ENCODE measurements around the gene PIP5K1B.

Gene PIP5K1B

DNA sequence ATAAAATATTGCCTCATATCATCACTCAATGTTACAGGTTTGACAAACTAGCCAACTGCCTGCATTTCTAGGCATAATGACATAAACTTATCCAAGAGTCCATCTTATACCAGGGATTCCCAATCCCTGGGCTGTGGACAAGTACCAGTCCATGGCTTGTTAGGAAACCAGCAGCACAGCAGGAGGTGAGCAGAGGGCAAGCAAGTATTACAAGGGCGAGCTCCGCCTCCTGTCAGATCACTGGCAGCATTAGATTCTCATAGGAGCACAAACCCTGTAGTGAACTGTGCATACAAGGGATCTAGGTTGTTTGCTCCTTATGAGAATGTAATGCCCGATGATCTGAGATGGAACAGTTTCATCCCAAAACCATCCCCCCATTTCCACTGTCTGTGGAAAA, 164.0 kb downstream of the PIP5K1B start:
- no peak for DNase-seq

DNA sequence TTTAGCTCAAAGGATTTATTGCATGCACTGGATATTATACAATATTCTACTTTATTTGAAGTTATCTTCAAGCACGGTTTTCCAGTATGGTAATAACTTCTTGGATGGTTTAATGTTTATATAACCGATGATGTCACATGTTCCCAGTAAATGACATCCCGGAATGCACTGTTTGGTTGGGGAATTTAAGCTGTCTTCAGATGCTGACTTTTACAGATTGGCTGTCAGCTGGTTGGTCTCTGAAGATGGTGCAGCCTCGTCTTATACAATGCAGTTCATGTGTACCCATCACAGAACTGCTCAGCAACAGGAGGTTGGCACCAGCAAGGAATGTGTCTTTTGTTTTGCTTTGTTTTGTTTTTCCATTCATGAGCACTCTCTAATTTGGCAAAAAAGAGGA, 165.0 kb downstream of the PIP5K1B start:
- no peak for DNase-seq

DNA sequence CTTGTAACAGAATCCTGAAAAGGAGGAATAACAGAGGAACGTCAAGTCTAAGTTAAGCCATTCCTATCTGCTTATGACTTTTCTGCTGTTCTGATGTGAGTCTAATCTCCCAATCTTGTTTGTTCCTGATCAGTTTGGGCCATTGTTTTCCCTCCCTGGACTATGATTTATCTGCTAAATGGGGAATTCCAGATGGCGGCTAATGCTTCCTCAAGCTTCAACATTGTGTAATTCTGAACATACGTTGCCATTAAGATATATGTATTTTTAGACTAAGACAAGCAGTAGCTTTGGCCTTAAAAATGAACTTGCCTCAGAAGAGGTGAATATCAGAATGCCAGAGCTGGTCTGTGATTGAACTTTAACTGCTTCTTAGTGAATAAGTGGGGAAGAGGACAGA, 166.2 kb downstream of the PIP5K1B start:
- no peak for DNase-seq

DNA sequence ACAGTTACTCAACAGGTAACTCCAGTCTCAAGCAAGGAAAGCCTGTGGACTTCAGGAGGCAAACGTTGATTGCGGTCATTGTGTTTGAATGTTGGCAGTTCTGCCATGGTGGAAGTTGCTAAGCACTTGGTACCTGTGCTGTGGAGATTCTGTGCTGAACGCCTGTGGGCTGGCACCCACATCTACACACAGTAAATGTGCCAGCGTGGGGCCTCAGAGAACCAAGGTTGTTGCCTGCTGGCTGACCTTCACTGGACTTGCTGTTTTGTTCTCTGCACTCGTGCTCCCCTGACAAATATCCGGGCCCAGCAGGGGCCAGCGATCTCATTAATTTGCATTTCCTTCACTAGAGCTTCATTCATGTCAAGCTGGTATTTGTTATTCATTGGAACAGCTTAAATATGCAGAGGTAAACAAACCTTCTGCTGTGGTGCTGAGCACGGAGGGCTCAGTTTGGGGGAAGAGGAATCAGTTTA, 167.0 kb downstream of the PIP5K1B start:
- no peak for DNase-seq

DNA sequence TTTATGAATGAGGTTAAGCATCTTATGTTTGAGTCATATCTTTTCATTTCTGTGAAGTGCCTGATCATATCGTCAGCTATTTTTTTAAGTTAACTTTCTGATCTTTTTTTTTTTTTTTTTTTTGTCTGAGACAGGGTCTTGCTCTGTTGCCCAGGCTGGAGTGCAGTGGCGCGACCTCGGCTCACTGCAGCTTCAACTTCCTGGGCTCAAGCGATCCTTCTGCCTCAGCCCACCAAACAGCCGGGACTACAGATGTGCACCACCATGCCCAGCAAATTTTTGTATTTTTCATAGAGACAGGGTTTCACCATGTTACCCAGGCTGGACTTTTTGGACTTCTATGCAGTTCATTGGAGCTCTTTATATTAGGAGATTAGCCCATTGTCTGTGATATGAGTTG, 168.1 kb downstream of the PIP5K1B start:
- no peak for DNase-seq

DNA sequence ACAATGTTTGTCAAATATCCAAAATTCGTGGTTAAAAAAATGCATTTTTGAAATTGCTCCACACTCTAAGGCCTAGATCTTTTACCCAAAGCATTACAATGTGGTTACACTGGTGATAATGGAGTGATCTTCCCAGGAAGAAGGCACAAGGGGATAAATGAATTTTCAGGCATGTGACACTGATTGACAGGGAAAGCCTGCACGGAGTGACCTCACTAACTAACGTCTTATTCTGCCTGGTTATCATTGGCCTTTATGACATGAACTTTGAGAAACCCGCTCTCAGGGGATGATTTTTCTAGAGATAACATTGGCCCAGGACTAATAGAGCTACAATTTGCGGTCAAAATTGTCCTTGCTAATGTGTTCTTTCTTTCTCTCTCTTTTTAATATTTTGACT, 171.2 kb downstream of the PIP5K1B start:
- no peak for DNase-seq

DNA sequence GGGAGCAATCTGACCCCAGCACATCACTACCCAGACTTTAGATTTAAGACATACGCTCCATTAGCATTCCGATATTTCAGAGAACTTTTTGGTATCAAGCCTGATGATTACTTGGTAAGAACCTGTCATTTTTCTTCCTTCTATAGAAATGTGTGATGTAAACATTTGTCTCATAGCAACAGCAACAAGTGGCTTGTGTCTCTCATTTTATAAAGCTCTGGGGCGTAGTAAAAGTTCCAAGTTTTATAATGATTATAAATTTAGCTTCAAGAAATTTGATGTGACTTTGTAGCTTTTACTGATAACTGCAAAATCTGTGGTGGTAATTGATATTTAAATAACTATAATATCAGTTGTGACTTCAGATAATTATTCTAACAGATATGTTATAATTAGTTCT, 171.6 kb downstream of the PIP5K1B start:
- DNase-seq: no peak

DNA sequence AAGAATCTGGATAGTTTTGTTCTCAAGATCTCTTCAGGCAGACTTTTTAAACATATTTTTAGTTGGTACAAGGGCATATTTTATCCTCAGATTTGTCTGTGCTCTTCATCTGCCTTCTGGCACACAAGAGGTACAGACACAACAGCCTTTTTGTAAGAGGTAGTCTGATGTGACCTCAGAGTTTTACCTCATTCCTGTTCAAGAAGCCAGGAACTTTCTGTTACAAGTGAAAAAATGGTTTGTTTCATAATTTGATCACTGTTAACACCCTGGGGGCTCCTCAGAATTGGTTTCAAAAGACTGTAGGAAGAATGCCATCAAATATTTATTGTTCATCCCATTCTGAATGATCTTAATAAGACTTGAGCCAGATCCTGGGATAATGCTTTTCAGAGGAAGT, 172.2 kb downstream of the PIP5K1B start:
- no peak for DNase-seq

DNA sequence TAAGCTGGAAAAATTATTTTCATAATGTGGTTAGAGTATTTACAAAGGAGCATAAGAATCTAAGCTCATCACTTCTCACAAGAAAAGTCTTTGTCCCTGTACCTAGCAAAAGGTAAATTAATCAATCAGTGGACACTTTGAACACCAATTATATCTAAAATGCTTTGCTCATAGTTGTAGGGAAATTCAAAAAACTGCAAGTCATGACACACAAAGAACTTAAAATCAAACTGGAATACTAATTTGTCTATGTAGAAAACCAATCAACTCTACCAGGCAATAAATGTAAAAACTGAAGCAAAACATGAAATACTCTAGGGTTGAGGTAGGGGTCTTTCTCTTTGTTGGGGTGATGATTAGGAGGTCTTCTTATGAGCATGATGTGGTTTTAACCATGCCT, 173.4 kb downstream of the PIP5K1B start:
- DNase-seq: no peak

DNA sequence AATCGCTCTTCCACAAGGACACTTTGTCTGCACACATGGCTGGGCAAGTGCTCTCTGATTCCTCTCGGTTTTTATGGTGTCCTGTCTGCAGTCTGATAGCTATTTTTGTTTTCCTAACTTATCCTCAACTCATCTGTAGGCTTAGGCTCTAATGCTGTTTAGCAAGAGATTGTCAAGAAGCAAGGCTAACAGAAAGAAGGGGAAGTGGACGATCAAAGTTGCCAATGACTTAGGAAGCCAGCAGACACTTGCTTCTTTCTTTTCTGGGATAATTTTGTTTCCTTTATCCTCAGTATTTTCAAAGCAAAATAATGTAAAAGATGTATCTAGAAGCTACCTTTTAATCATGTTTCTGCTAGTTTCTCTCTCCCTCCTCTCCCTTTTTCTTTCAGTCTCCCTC, 178.2 kb downstream of the PIP5K1B start:
- no peak for DNase-seq

DNA sequence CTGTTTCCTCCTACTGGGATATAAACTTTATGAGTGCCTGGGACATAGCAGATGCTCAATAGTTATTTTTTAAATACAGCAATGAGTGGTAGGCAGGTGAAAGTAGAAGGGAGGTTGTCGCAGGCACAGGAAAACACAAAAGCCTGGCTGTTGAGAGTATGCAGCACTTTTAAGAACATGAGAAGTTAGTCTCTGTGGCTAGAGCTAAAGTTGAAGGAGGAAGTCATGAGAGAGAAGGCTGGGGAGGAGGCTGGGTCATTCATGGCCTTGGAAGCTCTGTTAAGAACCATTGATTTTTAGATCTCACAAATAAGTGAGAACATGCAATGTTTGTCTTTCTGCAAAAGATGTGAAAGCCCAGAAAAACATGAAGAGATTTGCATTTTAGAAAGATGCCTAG, 182.2 kb downstream of the PIP5K1B start:
- DNase-seq: no peak

DNA sequence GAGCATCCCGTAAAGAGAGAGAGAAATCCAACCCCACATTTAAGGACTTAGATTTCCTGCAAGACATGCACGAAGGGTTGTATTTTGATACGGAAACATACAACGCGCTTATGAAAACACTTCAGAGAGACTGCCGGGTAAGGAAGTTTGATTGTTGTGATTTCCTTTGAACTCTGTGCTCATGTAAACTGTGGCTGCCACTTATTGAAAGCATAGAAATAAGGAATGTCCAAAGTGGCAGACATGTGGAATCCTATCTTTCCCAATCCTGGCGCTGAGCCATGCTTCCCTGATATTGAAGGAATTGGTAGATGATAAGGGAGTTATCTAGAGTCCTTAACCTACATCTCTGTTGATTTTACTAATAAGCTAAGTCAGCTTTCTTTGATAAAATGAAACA, 189.5 kb downstream of the PIP5K1B start:
- DNase-seq: no peak

DNA sequence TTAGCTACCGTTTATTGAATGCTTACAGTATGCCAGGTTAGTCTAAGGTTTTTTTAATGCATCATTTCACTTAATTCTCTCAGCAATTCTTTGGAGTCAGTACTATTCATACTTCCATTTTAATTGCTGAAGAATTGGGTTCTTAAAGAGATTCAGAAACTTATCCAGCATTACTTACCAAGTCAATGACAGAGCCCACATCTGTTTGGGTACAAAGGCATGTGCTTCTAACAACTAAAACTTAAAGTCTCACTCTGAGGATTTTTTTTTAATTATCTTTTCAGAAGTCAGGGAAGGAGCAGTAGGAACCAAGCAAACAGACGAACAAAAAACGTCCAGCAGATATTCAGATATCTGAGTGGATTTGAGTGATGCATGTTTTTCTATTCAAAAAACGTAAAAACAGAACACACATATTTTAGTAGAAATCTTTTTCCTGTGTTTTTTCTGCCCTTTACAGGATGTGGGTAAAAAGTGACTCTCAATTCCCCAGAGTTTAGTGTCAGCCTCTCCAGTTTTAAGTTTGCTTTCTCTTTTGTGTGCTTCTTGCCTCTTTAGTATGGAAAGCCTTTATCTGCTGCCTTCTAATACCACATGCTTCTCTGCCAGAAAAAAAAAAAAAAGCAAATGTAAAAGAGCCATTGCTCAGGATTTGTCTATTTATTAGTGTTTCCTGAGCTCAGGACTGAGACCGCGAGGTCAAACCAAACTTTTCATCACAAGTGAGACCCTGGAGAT, 190.9 kb downstream of the PIP5K1B start:
- DNase-seq: no peak

DNA sequence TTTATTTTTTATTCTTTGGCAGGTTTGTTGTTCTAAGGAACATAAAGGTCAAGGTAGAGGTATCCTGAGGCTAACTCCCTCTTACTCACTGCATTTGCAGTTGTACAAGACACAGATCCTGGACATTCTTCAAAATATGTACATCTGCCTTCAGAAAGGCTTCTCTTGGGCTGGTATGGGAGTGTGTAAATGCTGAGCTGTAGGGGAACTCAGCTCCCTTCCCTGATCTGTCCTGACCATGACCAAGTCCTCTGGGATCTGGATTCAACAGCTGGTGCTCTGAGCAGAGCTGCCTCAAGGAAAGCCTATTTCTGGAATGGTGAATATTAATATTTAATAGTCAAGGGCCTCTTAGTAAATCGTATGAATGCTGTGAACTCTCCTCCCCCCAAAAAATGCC, 191.4 kb downstream of the PIP5K1B start:
- DNase-seq: no peak

DNA sequence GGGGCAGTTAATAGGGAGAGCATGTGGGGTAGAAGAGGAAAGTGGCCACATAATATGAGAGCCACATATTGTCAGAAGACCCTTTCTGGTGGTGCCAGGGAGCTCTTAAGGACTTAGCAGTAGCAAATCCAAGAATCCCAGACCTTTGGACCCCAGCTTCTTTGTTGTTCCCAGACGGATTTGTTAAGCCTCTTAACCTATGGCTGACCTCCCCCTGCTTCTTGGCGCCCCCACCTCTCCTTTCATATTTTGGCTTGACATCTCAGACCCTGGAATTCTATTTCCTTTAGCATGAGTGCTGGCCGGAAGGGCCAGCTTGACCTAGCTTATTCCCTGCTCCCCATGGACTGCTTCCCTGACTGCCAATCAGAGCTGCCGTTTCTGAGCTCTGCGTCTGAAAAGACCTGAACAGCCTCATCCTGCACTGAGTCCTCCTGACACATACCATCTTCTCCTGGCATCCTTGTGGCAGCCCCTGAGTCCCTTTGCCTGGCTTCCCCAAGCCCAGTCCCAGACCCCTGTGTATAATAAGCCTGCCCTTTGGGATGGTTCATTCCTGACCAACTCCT, 192.6 kb downstream of the PIP5K1B start:
- no peak for DNase-seq

DNA sequence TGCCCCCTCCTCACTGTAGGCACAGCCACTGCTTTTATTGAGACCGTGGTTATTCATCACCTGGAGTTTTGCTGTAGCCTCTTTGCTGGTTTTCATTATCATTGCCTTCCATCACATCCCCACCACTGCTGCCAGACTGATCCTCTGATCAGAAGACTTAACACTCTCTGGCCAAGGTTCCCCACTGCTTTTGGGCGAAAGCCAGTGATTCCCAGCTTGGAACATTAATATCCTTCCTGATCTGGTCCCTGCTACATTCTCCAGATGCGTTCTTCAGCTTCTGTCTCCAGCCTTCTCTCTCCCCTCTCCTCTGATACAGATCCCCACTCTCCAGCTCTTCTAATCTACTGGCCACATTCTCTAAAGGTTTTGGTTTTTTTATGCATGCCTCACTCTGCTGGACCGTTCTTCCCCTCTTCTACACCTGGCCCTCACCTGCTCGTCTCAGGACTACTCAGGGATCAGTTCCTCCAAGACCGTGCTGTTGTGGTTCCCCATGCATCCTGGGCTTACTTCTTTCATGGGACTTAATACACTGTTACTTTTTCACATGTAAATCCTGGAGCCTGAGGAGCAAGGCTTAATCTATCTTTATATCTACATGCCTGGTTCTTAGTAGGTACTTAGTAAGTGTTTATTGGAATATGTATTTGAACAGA, 193.9 kb downstream of the PIP5K1B start:
- no peak for DNase-seq

DNA sequence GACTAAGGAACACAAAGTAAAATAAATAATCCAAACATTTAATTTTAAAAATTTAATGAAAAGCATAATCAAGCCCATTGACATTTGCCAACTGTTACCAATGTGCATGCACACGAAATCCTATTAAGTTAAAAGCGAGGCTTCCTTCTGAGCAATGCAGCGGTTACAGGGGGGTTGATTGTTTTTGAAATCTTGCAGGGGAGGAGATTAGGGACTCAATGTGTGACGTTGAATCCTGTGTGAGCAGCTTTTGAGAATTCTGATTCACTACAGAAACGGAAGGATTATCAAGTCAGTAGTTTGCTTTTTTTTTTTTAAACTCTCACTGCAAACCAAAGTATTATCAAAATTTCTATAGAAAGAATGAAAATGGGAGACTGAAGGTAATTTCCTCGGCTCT, 199.4 kb downstream of the PIP5K1B start:
- DNase-seq: no peak

DNA sequence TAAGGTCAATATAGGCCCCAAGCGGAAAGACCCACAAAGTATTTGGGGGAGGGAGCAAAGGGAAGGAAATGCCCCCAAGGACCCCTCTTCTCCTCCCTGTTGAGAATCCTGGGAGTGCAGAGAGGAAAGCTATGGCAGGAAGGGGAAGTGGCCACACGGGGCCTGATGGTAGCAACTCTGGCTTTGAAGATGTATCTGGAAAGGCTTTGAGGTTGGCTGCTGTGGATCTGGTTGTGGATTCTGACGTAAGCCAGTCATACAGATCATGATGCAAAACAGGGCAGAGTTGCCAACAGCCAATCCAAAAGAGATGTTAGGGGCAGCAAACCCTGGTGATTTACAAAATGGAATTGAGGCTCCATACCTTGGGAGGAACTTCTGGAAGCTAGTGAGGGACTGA, 200.1 kb downstream of the PIP5K1B start:
- no peak for DNase-seq

DNA sequence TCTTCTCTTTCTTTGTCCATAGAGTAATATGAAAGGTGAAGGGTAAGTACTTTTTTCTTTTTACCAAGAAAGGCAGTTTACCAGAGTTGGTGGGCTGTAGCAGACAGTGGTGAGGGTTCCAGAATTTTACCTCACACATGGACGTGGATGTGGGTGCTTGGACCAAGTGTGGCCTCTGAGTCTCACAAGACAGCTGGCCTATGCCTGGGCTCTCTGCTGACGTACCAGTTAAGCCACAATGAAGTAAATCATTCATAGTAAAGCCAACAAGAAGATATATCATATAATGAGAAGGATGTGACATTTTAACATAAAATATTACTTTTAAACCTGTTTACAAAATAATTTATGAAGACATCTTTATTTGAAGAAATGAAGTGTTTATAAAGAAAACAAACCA, 202.9 kb downstream of the PIP5K1B start:
- DNase-seq: no peak

DNA sequence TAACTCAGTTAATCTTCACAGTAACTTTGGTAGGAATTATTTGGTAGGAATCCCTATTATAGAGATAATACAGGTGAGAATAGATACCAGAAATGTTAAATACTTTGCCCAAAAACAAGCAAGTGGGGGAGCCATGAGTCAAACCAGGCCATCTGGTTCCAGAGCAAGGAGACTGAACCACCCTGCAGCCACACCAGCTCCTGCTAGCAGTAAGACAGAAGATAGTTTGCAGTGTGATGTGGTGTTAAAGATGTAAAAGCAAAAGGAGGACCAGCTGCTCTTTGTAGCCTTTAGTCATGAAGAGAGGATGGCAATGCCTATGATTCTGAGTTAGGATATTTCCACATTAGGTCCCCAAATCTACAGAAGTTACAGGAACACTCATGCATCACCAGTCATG, 207.5 kb downstream of the PIP5K1B start:
- no peak for DNase-seq

DNA sequence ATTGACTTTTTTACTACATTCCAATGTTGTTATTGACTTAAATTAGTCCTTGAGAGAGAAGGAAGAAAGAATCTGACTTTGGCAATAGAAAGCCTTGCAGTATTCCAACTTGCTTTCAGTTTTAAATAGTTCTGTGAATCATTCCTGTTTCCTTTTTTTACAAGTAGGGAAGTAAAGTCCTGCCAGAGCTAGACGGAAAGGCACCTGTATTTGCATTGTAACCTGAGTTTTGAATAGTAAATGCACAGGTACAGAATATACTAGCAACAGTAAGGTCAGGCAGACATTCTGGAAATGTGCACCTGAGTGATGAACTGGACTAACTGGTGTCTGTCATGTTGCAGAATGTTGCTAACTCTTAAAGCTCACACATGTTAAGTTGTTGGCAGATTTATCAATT, 208.0 kb downstream of the PIP5K1B start:
- no peak for DNase-seq

DNA sequence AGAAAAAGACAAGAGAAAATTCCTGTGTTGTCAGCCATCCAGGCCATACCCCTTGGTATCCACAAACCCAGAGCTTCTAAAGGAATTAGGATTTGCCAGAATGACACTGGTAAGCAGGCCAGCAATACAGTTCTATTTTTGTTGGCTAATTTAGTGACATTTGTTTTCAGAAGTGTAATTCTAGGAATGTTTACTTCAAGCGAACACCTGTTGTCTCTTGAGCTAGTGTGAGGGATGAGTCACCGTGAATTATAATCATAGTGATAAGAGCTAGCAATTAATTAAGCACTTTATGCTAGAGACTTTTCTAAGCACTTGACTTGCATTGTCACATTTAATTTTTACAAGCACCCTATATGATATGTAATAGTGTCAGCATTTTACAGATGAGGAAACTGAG, 209.7 kb downstream of the PIP5K1B start:
- no peak for DNase-seq

DNA sequence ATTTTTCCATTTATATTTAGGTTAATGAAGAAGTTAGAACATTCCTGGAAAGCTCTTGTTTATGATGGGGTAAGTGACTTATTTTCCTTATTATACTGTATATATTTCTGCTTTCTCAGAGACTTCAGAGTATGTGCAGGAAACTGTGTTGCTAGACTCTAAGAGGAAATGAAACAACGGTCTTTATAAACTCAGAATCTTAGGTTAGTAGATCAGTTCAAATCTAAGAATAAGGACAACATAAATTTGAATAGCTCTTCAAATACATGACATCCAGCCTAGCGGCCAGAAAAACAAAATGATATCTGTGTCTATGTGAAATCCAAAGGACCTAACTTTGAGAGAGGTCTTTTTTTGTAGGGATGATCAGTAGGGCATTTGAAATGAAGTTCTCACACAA, 214.6 kb downstream of the PIP5K1B start:
- DNase-seq: no peak

DNA sequence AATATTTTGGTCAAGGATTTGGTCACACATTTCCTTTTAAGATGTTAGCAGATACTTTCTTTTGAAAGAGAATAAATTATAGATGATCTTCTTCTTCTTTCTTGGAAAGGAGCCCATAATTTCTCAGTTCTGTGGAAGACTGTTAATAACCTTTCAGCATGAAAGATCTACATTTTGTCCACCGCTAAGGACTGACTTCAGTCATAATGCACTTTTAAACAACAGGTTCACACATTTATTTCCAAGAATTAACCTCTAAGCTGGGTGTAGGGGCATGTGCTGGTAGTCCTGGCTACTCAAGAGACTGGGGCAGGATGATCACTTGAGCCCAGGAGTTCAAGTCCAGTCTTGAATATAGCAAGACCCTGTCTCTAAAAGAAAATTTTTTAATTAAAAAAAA, 215.9 kb downstream of the PIP5K1B start:
- no peak for DNase-seq

DNA sequence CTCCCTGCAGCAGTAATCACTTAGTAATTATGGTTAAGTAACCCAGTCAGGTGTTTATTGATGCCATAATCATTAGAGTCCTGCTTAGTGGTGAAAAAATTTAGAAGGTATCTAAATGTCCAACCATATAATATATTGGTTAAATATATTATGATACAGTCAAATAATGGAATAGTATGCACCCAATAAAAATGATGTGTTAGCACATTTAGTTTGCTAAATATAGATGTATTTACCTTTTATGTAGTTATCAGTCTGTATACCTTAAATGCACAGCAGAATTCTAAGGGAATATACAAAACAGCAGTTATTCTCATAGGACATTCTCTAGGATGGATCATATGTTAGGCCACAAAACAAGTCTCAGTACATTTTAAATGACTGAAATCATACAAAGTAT, 218.4 kb downstream of the PIP5K1B start:
- no peak for DNase-seq
